PC-3 (cell line): Measurements from ENCODE around the gene TLR6. TPM values are rescaled to one million over a fixed set of nuclear protein-coding genes. Genes with fewer than 3 reads are reported as not detected.

ENCODE experiments used
- ATAC-seq: fragments of 200-7000 bp; cut with Tn5 transposase; 2 replicates; pipeline ENCODE4 v1.9.1; 2020; ENCODE audit warnings: mild to moderate bottlenecking, moderate library complexity
- BruUV-seq: library from RNA; stranded (reverse); fragments of 400-500 nt; replicated peaks from 2 replicates; lab custom pipeline; 2021; lab: Mats Ljungman, UMichigan
- CTCF ChIA-PET: fragments of 300-600 bp; sonication (Branson Sonifier 250); formaldehyde crosslinking; loops from one replicate; lab custom pipeline; 2022; ENCODE audit warnings: antibody characterized with exemption; lab: Charles Lee
- POLR2A ChIA-PET: fragments of 300-600 bp; sonication (Branson Sonifier 250); formaldehyde crosslinking; loops from one replicate; lab custom pipeline; 2022; ENCODE audit warnings: antibody characterized with exemption; ENCODE audit not compliant: unreplicated experiment; lab: Charles Lee
- DNase-seq: peaks from one replicate; pipeline ENCODE4 v3.0.0-alpha.2; 2015
- H2AFZ ChIP-seq: fragments of 300-600 bp; sonication (generic); 2 replicates; pipeline ENCODE4 v1.6.0; 2016; ENCODE audit warnings: antibody characterized with exemption, low read length
- H3F3A ChIP-seq: fragments of 300-600 bp; sonication (generic); one replicate; pipeline ENCODE4 v1.6.0; 2017; ENCODE audit warnings: antibody characterized with exemption, low read length, control low read depth, mild to moderate bottlenecking; ENCODE audit not compliant: unreplicated experiment
- H3K27ac ChIP-seq: fragments of 300-600 bp; sonication (generic); 2 replicates; pipeline ENCODE4 v1.5.1; 2016; ENCODE audit warnings: mild to moderate bottlenecking, low read length
- H3K27me3 ChIP-seq: fragments of 300-600 bp; sonication (generic); 2 replicates; pipeline ENCODE4 v1.6.1; 2016; ENCODE audit warnings: low read length, mixed read lengths
- H3K36me3 ChIP-seq: fragments of 300-600 bp; sonication (generic); 2 replicates; pipeline ENCODE4 v1.6.1; 2016; ENCODE audit warnings: low read depth, mixed run types, low read length, mixed read lengths
- H3K4me1 ChIP-seq: fragments of 300-600 bp; sonication (generic); 2 replicates; pipeline ENCODE4 v1.5.1; 2016; ENCODE audit warnings: low read length; ENCODE audit not compliant: insufficient read depth
- H3K4me2 ChIP-seq: fragments of 300-600 bp; sonication (generic); 2 replicates; pipeline ENCODE4 v1.6.0; 2016; ENCODE audit warnings: low read length
- H3K4me3 ChIP-seq: fragments of 300-600 bp; sonication (generic); 2 replicates; pipeline ENCODE4 v1.5.1; 2016; ENCODE audit warnings: mild to moderate bottlenecking, low read length, mixed read lengths
- H3K79me2 ChIP-seq: fragments of 300-600 bp; sonication (generic); 2 replicates; pipeline ENCODE4 v1.6.1; 2017; ENCODE audit warnings: low read length, mixed read lengths
- H3K9ac ChIP-seq: fragments of 300-600 bp; sonication (generic); 2 replicates; pipeline ENCODE4 v1.6.0; 2016; ENCODE audit warnings: mild to moderate bottlenecking, low read length
- H3K9me2 ChIP-seq: fragments of 300-600 bp; sonication (generic); replicated peaks from 2 replicates; pipeline ENCODE4 v1.6.1; 2016; ENCODE audit warnings: mixed run types, low read length, mixed read lengths
- H3K9me3 ChIP-seq: fragments of 300-600 bp; sonication (generic); 2 replicates; pipeline ENCODE4 v1.6.1; 2016; ENCODE audit warnings: low read length, mixed read lengths
- H4K20me1 ChIP-seq: fragments of 300-600 bp; sonication (generic); 2 replicates; pipeline ENCODE4 v1.6.1; 2016; ENCODE audit warnings: low read length, mixed read lengths
- CTCF ChIP-seq: fragments of 300-600 bp; sonication (generic); conservative IDR thresholded peaks from 2 replicates; pipeline ENCODE4 v1.5.1; 2017; ENCODE audit warnings: antibody characterized with exemption, low read depth, mild to moderate bottlenecking, low read length
- EZH2 ChIP-seq: fragments of 300-600 bp; sonication (generic); IDR thresholded peaks from one replicate; pipeline ENCODE4 v1.6.1; 2017; ENCODE audit warnings: antibody characterized with exemption, mild to moderate bottlenecking, low read length; ENCODE audit not compliant: unreplicated experiment
- EZH2phosphoT487 ChIP-seq: fragments of 300-600 bp; sonication (generic); IDR thresholded peaks from 2 replicates; pipeline ENCODE4 v1.6.1; 2018; ENCODE audit warnings: mild to moderate bottlenecking, antibody characterized with exemption, low read length, borderline replicate concordance
- intact Hi-C: fragments of 100-400 bp; cut with micrococcal nuclease; formaldehyde crosslinking; loops from 2 replicates; pipeline ENCODE4 v1.9.0; 2023
- total RNA-seq: library from RNA; depleted of rRNA; stranded (reverse); fragments of >200 nt; gene quantifications from 2 replicates; pipeline ENCODE4 v1.2.3, GENCODE V29; 2014

Gene TLR6
- total RNA-seq, 1 experiment from 2014 or later: 1.2 TPM

DNA sequence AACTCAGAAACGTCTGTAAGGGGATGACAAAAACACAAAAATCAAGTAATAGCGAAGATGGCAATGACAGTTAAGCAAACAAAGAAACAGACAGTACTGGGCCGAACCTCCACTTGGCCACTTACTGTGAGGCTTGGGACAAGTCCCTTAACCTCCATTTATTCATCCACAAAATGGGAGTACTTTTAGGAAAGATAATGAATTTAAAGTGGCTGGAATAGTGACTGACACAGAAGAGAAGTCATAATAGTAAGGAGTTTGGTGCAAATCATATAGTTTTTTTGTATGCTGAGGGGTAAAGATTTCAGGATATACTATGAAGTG is 1.4 kb upstream of the TLR6 start:
- H3K9ac ChIP-seq: peak overlapping the region; percentile 34; the same call in 1 of the 2 replicates
- no peak for ATAC-seq
- ChIA-PET CTCF (no interaction called here), POLR2A (no interaction called here)
- H3K4me2 ChIP-seq: peak overlapping the region; percentile 88
- no peaks in the 10 kb centered on the region for H3K27me3 ChIP-seq
- H3K4me3 ChIP-seq: peak overlapping the region; percentile 43; the same call in 1 of the 2 replicates
- H3K79me2 ChIP-seq: no peaks in the 10 kb centered on the region
- DNase-seq: no peak
- TF ChIP-seq EZH2phosphoT487: no peak
- TF ChIP-seq CTCF: no peak
- TF ChIP-seq EZH2: no peak
- peak overlapping the region; percentile 58 for H2AFZ ChIP-seq
- H4K20me1 ChIP-seq: no peaks in the 10 kb centered on the region
- no peaks in the 10 kb centered on the region for H3K36me3 ChIP-seq
- BruUV-seq: TSS peak; percentile 79
- H3K27ac ChIP-seq: peak overlapping the region; percentile 91
- H3K9me2 ChIP-seq: no peaks in the 10 kb centered on the region
- intact Hi-C loops: loop anchor here (5.0 kb wide), 1 partner anchor 71 kb away; no protein-coding TSS in a partner anchor
- peaks cover 5% of the 10 kb centered on the region for H3F3A ChIP-seq
- H3K4me1 ChIP-seq: peaks cover 15% of the 10 kb centered on the region
- no peaks in the 10 kb centered on the region for H3K9me3 ChIP-seq

- TSS peak; percentile 49 for BruUV-seq
- Histone ChIP-seq H3K9me2 (no peaks in the 10 kb centered on the region), H3K27me3 (no peaks in the 10 kb centered on the region), H3K27ac (peak overlapping the region; percentile 91), H3F3A (peaks cover 5% of the 10 kb centered on the region), H3K4me3 (peak overlapping the region; percentile 69), H4K20me1 (no peaks in the 10 kb centered on the region), H3K36me3 (no peaks in the 10 kb centered on the region), H2AFZ (peak overlapping the region; percentile 71), H3K9ac (peak overlapping the region; percentile 47), H3K4me2 (peak overlapping the region; percentile 88), H3K79me2 (no peaks in the 10 kb centered on the region), H3K4me1 (peaks cover 15% of the 10 kb centered on the region), H3K9me3 (no peaks in the 10 kb centered on the region)
- intact Hi-C loops: loop anchor here (5.0 kb wide), 1 partner anchor 70 kb away; no protein-coding TSS in a partner anchor
- DNase-seq (peak; percentile 84), ATAC-seq (peak; percentile 91)
- TF ChIP-seq EZH2 (no peak), EZH2phosphoT487 (no peak), CTCF (no peak)
- POLR2A ChIA-PET: interaction anchor here (0.6 kb wide), 1 partner anchor 10 kb away, joined by 4 read pairs; no protein-coding TSS in a partner anchor
- CTCF ChIA-PET: no interaction called here
Observed at GRCh38 chr4:38857354-38858096, 908 bp upstream of the TLR6 start.

- Histone ChIP-seq H3F3A (peaks cover 5% of the 10 kb centered on the region), H4K20me1 (no peaks in the 10 kb centered on the region), H3K79me2 (no peaks in the 10 kb centered on the region), H2AFZ (peak overlapping the region; percentile 71), H3K4me3 (peak overlapping the region; percentile 69), H3K9me2 (no peaks in the 10 kb centered on the region), H3K9me3 (no peaks in the 10 kb centered on the region), H3K27ac (peak overlapping the region; percentile 91), H3K27me3 (no peaks in the 10 kb centered on the region), H3K4me2 (peak overlapping the region; percentile 88), H3K9ac (peak overlapping the region; percentile 47), H3K4me1 (peaks cover 15% of the 10 kb centered on the region), H3K36me3 (no peaks in the 10 kb centered on the region)
- intact Hi-C loops: loop anchor here (1.0 to 5.0 kb wide), 2 partner anchors 69 to 97 kb away; no protein-coding TSS in a partner anchor
- CTCF ChIA-PET: interaction anchor here (0.9 kb wide), 1 partner anchor 96 kb away, joined by 3 read pairs; no protein-coding TSS in a partner anchor
- DNase-seq: no peak
- POLR2A ChIA-PET: no interaction called here
- TF ChIP-seq EZH2phosphoT487 (no peak), EZH2 (no peak), CTCF (no peak)
- ATAC-seq: peak; percentile 52
- no TSS peak for BruUV-seq
Observed at GRCh38 chr4:38856046-38856445, 571 bp downstream of the TLR6 start.
